GM21360 (cell line): ENCODE data around the gene ATP6V0E2.

Source experiments
- ATAC-seq: cut with Tn5 transposase; IDR thresholded peaks from one replicate; pipeline ENCODE4 v1.9.1; 2021; ENCODE audit warnings: mild to moderate bottlenecking, moderate library complexity; ENCODE audit not compliant: unreplicated experiment

Gene ATP6V0E2

GRCh38 chr7:149838224-149838991 is 35.4 kb upstream of the ATP6V0E2 start, which contains the start of gene ZNF862:
ZNF862 (plus strand) TSS chr7:149838375; CDS start chr7:149838612, 237 bp downstream.
- peak; percentile 96 for ATAC-seq

GRCh38 chr7:149838992-149839408 is 34.8 kb upstream of the ATP6V0E2 start:
- ATAC-seq, result no peak

GRCh38 chr7:149839933-149840332 is 33.8 kb upstream of the ATP6V0E2 start:
- no peak for ATAC-seq

GRCh38 chr7:149843566-149843965 is 30.2 kb upstream of the ATP6V0E2 start:
- no peak for ATAC-seq

- no peak for ATAC-seq
Observed at GRCh38 chr7:149844445-149844844, 29.3 kb upstream of the ATP6V0E2 start.

GRCh38 chr7:149845257-149845980 is 28.4 kb upstream of the ATP6V0E2 start:
- ATAC-seq, result no peak

- no peak for ATAC-seq
Observed at GRCh38 chr7:149846021-149846420, 27.7 kb upstream of the ATP6V0E2 start.

GRCh38 chr7:149846436-149847046 is 27.2 kb upstream of the ATP6V0E2 start:
- ATAC-seq, result peak; percentile 74

GRCh38 chr7:149849174-149849573 is 24.6 kb upstream of the ATP6V0E2 start:
- ATAC-seq, result no peak

- no peak for ATAC-seq
Observed at GRCh38 chr7:149850007-149850594, 23.7 kb upstream of the ATP6V0E2 start.

GRCh38 chr7:149850716-149851115 is 23.1 kb upstream of the ATP6V0E2 start:
- ATAC-seq, result no peak

GRCh38 chr7:149851449-149851848 is 22.3 kb upstream of the ATP6V0E2 start:
- no peak for ATAC-seq

- ATAC-seq, result no peak
Observed at GRCh38 chr7:149853157-149853556, 20.6 kb upstream of the ATP6V0E2 start.

- ATAC-seq, result no peak
Observed at GRCh38 chr7:149854611-149855360, 19.0 kb upstream of the ATP6V0E2 start.

- no peak for ATAC-seq
Observed at GRCh38 chr7:149855361-149856305, 18.1 kb upstream of the ATP6V0E2 start.

GRCh38 chr7:149856583-149856982 is 17.2 kb upstream of the ATP6V0E2 start:
- ATAC-seq, result no peak

GRCh38 chr7:149859369-149859768 is 14.4 kb upstream of the ATP6V0E2 start:
- ATAC-seq, result no peak

GRCh38 chr7:149859876-149860275 is 13.9 kb upstream of the ATP6V0E2 start:
- no peak for ATAC-seq
